Breast epithelium (tissue), 3 donors: ENCODE measurements around the gene SLC4A1AP.

Experiments used
- POLR2A ChIP-seq: fragments of 450-650 bp; IDR thresholded peaks from one replicate; pipeline ENCODE4 v1.6.1; 2016; ENCODE audit warnings: antibody characterized with exemption, mild to moderate bottlenecking, moderate library complexity
- POLR2AphosphoS5 ChIP-seq, 3 donors: sonication (generic); formaldehyde crosslinking; IDR thresholded peaks; one replicate each; pipeline ENCODE4 v1.6.1; 2017; ENCODE audit warnings: antibody characterized with exemption in 3 of 3
- TF ChIP-seq, protein P1 (sequence below), 3 donors: fragments of 450-650 bp; IDR thresholded peaks; one replicate each; pipeline ENCODE4 v1.5.1; 2016 to 2017; ENCODE audit warnings: antibody characterized with exemption in 3 of 3, mild to moderate bottlenecking in 3 of 3, moderate library complexity in 3 of 3

DNA sequence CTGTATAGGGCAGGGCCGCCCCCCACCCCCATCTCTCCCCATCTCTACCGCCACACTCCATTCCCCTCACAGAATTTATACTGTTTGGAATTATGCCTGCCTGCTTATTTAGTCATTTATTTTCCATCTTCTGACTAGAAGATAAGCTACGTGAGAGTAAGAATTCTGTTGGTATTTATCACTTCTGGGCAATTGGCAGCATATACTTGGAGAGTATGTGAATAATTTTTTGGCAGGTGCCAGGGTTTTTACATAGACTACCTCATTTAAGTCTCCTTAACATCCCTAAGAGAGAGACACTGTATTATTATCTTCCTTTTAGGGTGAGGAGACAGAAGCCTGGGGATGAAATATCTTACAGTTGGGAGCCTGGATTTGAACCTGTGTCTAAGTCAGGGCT, 45.0 kb downstream of the SLC4A1AP start:
- TF ChIP-seq, protein P1, sequence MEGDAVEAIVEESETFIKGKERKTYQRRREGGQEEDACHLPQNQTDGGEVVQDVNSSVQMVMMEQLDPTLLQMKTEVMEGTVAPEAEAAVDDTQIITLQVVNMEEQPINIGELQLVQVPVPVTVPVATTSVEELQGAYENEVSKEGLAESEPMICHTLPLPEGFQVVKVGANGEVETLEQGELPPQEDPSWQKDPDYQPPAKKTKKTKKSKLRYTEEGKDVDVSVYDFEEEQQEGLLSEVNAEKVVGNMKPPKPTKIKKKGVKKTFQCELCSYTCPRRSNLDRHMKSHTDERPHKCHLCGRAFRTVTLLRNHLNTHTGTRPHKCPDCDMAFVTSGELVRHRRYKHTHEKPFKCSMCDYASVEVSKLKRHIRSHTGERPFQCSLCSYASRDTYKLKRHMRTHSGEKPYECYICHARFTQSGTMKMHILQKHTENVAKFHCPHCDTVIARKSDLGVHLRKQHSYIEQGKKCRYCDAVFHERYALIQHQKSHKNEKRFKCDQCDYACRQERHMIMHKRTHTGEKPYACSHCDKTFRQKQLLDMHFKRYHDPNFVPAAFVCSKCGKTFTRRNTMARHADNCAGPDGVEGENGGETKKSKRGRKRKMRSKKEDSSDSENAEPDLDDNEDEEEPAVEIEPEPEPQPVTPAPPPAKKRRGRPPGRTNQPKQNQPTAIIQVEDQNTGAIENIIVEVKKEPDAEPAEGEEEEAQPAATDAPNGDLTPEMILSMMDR (IDR thresholded peaks at IDR 0.05) = no peak
- no peak for TF ChIP-seq POLR2A
- TF ChIP-seq POLR2AphosphoS5 (IDR thresholded peaks at IDR 0.05) = no peak
